Measurements from ENCODE around the gene LHFPL2.

Gene LHFPL2

GRCh38 chr5:78568676-78569075, 79.9 kb downstream of the LHFPL2 start:
- peaks cover 7% of the 10 kb centered on the region for H3K36me3 ChIP-seq (ENCODE audit: insufficient read depth, insufficient read length, low read length)
- H3K4me1 ChIP-seq (ENCODE audit: insufficient read depth, insufficient read length), result no peaks in the 10 kb centered on the region
- no peaks in the 10 kb centered on the region for H3K27me3 ChIP-seq (ENCODE audit: insufficient read depth, insufficient read length)
- H3K4me3 ChIP-seq (ENCODE audit: insufficient read length, low read depth), result no peak overlapping the region
- no peak for DNase-seq (ENCODE audit: low read depth, low spot score)
- no peak overlapping the region for H3K9ac ChIP-seq (ENCODE audit: insufficient read length, low read depth)
- no peaks in the 10 kb centered on the region for H3K9me3 ChIP-seq (ENCODE audit: insufficient read depth, low read length)
- TF ChIP-seq ZNF274 (IDR thresholded peaks at IDR 0.05; ENCODE audit: low read depth, low read length), result no peak
- no peak for TF ChIP-seq YY1 (IDR thresholded peaks at IDR 0.05; ENCODE audit: insufficient read depth, insufficient read length)
- no peak for TF ChIP-seq SUZ12 (IDR thresholded peaks at IDR 0.05; ENCODE audit: extremely low read depth, insufficient read depth, insufficient read length)

DNA sequence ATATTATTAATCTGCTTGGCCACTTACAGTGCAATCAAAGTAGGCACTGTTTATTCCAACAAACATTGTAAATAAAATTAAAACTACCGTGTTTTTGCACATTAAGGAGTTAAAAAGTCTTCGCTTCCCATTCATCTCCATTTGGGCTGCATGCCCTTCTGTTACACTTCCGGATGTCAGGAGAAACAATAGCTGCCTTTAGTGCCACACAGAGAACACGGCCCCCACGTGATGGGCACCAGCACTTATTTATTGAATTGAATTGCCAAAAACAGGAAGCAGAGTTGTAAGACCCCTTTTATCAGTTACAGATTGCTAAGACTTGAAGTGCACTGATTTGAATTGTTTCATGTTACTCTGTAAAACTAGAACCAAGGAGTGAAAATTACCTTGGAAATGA, 80.4 kb downstream of the LHFPL2 start:
- Histone ChIP-seq H3K4me3 (ENCODE audit: insufficient read length, low read depth) (no peak overlapping the region), H3K4me1 (ENCODE audit: insufficient read depth, insufficient read length) (no peaks in the 10 kb centered on the region), H3K9me3 (ENCODE audit: insufficient read depth, low read length) (no peaks in the 10 kb centered on the region), H3K36me3 (ENCODE audit: insufficient read depth, insufficient read length, low read length) (peaks cover 7% of the 10 kb centered on the region), H3K9ac (ENCODE audit: insufficient read length, low read depth) (no peak overlapping the region), H3K27me3 (ENCODE audit: insufficient read depth, insufficient read length) (no peaks in the 10 kb centered on the region)
- DNase-seq (ENCODE audit: low read depth, low spot score), result no peak
- TF ChIP-seq YY1 (IDR thresholded peaks at IDR 0.05; ENCODE audit: insufficient read depth, insufficient read length), result no peak
- TF ChIP-seq ZNF274 (IDR thresholded peaks at IDR 0.05; ENCODE audit: low read depth, low read length), result no peak
- TF ChIP-seq SUZ12 (IDR thresholded peaks at IDR 0.05; ENCODE audit: extremely low read depth, insufficient read depth, insufficient read length), result no peak

- no peak for DNase-seq (ENCODE audit: low read depth, low spot score)
- no peak overlapping the region for H3K4me3 ChIP-seq (ENCODE audit: insufficient read length, low read depth)
- TF ChIP-seq ZNF274 (IDR thresholded peaks at IDR 0.05; ENCODE audit: low read depth, low read length), result no peak
- TF ChIP-seq YY1 (IDR thresholded peaks at IDR 0.05; ENCODE audit: insufficient read depth, insufficient read length), result no peak
- TF ChIP-seq SUZ12 (IDR thresholded peaks at IDR 0.05; ENCODE audit: extremely low read depth, insufficient read depth, insufficient read length), result no peak
- H3K9me3 ChIP-seq (ENCODE audit: insufficient read depth, low read length), result no peaks in the 10 kb centered on the region
- H3K4me1 ChIP-seq (ENCODE audit: insufficient read depth, insufficient read length), result no peaks in the 10 kb centered on the region
- no peak overlapping the region for H3K9ac ChIP-seq (ENCODE audit: insufficient read length, low read depth)
- no peaks in the 10 kb centered on the region for H3K27me3 ChIP-seq (ENCODE audit: insufficient read depth, insufficient read length)
- H3K36me3 ChIP-seq (ENCODE audit: insufficient read depth, insufficient read length, low read length), result peaks cover 9% of the 10 kb centered on the region
Observed at GRCh38 chr5:78567617-78568016, 81.0 kb downstream of the LHFPL2 start.

- Histone ChIP-seq H3K4me1 (ENCODE audit: insufficient read depth, insufficient read length) (no peaks in the 10 kb centered on the region), H3K9ac (ENCODE audit: insufficient read length, low read depth) (no peak overlapping the region), H3K9me3 (ENCODE audit: insufficient read depth, low read length) (no peaks in the 10 kb centered on the region), H3K27me3 (ENCODE audit: insufficient read depth, insufficient read length) (no peaks in the 10 kb centered on the region), H3K36me3 (ENCODE audit: insufficient read depth, insufficient read length, low read length) (peaks cover 9% of the 10 kb centered on the region), H3K4me3 (ENCODE audit: insufficient read length, low read depth) (no peak overlapping the region)
- TF ChIP-seq ZNF274 (IDR thresholded peaks at IDR 0.05; ENCODE audit: low read depth, low read length), result no peak
- no peak for TF ChIP-seq SUZ12 (IDR thresholded peaks at IDR 0.05; ENCODE audit: extremely low read depth, insufficient read depth, insufficient read length)
- no peak for TF ChIP-seq YY1 (IDR thresholded peaks at IDR 0.05; ENCODE audit: insufficient read depth, insufficient read length)
- DNase-seq (ENCODE audit: low read depth, low spot score), result no peak
Observed at GRCh38 chr5:78566747-78567425, 81.7 kb downstream of the LHFPL2 start.

DNA sequence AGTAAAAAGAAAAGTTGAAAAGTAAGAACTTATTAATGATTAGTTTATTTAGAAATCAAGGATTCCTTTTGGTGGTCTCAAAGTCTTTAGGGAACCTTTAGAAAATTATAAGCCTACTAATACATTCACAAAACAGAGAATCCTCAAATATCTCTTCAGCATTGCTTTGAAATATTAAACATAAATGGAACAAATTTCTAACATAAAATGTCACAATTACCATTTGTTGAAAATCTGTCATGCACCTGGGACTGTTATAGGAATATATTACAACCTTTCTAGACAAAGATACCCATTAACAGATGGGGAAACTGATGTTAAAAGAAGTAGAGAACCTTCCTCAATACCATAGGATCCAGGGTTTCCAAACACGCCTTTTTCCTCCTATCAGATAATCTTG, 83.2 kb downstream of the LHFPL2 start:
- Histone ChIP-seq H3K9ac (ENCODE audit: insufficient read length, low read depth) (no peak overlapping the region), H3K4me3 (ENCODE audit: insufficient read length, low read depth) (no peak overlapping the region), H3K4me1 (ENCODE audit: insufficient read depth, insufficient read length) (no peaks in the 10 kb centered on the region), H3K27me3 (ENCODE audit: insufficient read depth, insufficient read length) (no peaks in the 10 kb centered on the region), H3K36me3 (ENCODE audit: insufficient read depth, insufficient read length, low read length) (peaks cover 9% of the 10 kb centered on the region), H3K9me3 (ENCODE audit: insufficient read depth, low read length) (no peaks in the 10 kb centered on the region)
- TF ChIP-seq SUZ12 (IDR thresholded peaks at IDR 0.05; ENCODE audit: extremely low read depth, insufficient read depth, insufficient read length) (no peak), YY1 (IDR thresholded peaks at IDR 0.05; ENCODE audit: insufficient read depth, insufficient read length) (no peak), ZNF274 (IDR thresholded peaks at IDR 0.05; ENCODE audit: low read depth, low read length) (no peak)
- DNase-seq (ENCODE audit: low read depth, low spot score), result no peak

DNA sequence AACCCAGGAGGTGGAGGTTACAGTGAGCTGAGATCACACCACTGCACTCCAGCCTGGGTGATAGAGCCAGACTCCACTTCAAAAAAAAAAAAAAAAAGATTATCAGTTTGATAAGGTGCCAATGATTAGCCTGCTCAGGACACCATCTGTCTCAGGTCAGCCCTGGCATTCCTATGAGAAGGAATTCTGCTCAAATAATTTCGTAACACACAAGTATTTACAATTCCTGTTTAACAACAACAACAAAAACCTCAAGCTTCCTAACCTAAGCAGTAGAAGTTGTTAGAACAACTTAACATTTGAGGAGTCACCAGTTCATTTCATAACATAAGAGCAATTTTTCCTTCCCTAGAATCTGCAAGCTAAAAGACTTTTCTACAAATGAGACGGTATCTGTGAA, 85.0 kb downstream of the LHFPL2 start:
- H3K9me3 ChIP-seq (ENCODE audit: insufficient read depth, low read length), result no peaks in the 10 kb centered on the region
- TF ChIP-seq SUZ12 (IDR thresholded peaks at IDR 0.05; ENCODE audit: extremely low read depth, insufficient read depth, insufficient read length) (no peak), YY1 (IDR thresholded peaks at IDR 0.05; ENCODE audit: insufficient read depth, insufficient read length) (no peak), ZNF274 (IDR thresholded peaks at IDR 0.05; ENCODE audit: low read depth, low read length) (no peak)
- H3K36me3 ChIP-seq (ENCODE audit: insufficient read depth, insufficient read length, low read length), result peaks cover 14% of the 10 kb centered on the region
- no peak overlapping the region for H3K9ac ChIP-seq (ENCODE audit: insufficient read length, low read depth)
- DNase-seq (ENCODE audit: low read depth, low spot score), result no peak
- no peak overlapping the region for H3K4me3 ChIP-seq (ENCODE audit: insufficient read length, low read depth)
- no peaks in the 10 kb centered on the region for H3K27me3 ChIP-seq (ENCODE audit: insufficient read depth, insufficient read length)
- no peaks in the 10 kb centered on the region for H3K4me1 ChIP-seq (ENCODE audit: insufficient read depth, insufficient read length)

- DNase-seq (ENCODE audit: low read depth, low spot score), result no peak
- Histone ChIP-seq H3K36me3 (ENCODE audit: insufficient read depth, insufficient read length, low read length) (peaks cover 14% of the 10 kb centered on the region), H3K27me3 (ENCODE audit: insufficient read depth, insufficient read length) (no peaks in the 10 kb centered on the region), H3K9ac (ENCODE audit: insufficient read length, low read depth) (no peak overlapping the region), H3K4me3 (ENCODE audit: insufficient read length, low read depth) (no peak overlapping the region), H3K9me3 (ENCODE audit: insufficient read depth, low read length) (no peaks in the 10 kb centered on the region), H3K4me1 (ENCODE audit: insufficient read depth, insufficient read length) (no peaks in the 10 kb centered on the region)
- TF ChIP-seq ZNF274 (IDR thresholded peaks at IDR 0.05; ENCODE audit: low read depth, low read length), result no peak
- TF ChIP-seq SUZ12 (IDR thresholded peaks at IDR 0.05; ENCODE audit: extremely low read depth, insufficient read depth, insufficient read length), result no peak
- no peak for TF ChIP-seq YY1 (IDR thresholded peaks at IDR 0.05; ENCODE audit: insufficient read depth, insufficient read length)
Observed at GRCh38 chr5:78562714-78563330, 85.8 kb downstream of the LHFPL2 start.
